G401 (cell line): ENCODE data around the gene PASK. TPM values are rescaled to one million over a fixed set of nuclear protein-coding genes. Genes with fewer than 3 reads are reported as not detected.

Experiments
- DNase-seq: peaks from one replicate; pipeline ENCODE4 v3.0.0-alpha.2; 2015; ENCODE audit warnings: low spot score
- in situ Hi-C: cut with HindIII; loops from 2 replicates; pipeline ENCODE4 v1.10.0; 2016; ENCODE audit warnings: low sequenced_read_pairs, mixed read lengths
- total RNA-seq: library from RNA; depleted of rRNA; stranded (reverse); fragments of >200 nt; shearing (Covaris generic); gene quantifications from 2 replicates; pipeline ENCODE4 v1.2.3, GENCODE V29; 2014

The PASK gene
- total RNA-seq, 1 experiment from 2014 or later, result 20.7 TPM

DNA sequence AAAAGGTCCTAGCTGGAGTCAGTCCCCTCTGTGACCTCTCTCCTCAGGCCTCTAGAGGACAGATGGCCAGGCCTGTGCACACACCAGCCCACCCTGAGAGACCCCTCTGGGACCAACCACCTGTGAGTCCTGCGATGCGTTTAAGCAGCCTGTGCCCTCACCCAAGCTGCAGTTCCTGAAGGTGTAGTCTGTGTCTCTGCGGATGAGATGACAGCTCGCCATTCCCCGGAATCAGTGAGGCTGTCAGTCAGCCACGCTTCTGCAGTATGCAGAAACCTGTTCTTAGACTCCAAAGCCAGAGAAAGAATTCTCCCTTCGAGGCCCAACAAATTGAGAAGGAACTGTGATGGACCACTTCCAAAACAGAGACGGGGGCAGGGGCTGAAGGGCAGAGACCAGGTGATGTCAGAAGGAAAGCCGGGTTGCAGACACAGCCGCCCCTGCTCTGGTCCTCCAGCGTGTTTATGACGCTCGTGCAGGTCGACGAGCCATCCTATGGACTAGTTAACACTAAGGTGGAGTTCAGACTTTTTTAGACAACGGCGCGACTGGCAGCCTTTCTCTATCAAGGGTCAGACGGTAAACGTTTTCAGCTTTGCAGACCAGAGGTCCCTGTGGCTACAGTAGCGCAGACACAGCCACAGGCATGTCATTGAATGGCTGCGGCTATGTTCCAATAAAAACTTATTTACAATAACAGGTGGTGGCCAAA lies 57.4 kb downstream of the PASK start:
- no peak for DNase-seq
- in situ Hi-C loops, result no loop called here

DNA sequence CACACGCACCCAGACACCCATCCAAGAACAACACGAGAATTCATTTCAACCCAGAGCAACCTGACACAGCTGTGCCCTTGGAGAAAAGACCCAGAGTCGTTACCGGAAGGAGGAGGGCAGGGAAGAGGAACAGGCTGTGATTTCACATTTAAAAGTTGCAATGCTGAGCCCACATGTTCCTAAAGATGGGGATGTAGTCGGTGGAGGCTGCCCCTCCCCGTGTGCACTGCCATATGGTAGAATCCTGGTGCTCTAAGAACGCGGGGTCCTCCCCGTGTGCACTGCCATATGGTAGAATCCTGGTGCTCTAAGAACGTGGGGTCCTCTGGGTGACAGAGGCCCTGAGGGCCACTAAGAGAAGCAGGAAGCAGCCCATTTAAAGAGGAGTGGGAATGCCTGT lies 58.1 kb downstream of the PASK start:
- DNase-seq, result peak; percentile 8
- in situ Hi-C loops, result no loop called here

DNA sequence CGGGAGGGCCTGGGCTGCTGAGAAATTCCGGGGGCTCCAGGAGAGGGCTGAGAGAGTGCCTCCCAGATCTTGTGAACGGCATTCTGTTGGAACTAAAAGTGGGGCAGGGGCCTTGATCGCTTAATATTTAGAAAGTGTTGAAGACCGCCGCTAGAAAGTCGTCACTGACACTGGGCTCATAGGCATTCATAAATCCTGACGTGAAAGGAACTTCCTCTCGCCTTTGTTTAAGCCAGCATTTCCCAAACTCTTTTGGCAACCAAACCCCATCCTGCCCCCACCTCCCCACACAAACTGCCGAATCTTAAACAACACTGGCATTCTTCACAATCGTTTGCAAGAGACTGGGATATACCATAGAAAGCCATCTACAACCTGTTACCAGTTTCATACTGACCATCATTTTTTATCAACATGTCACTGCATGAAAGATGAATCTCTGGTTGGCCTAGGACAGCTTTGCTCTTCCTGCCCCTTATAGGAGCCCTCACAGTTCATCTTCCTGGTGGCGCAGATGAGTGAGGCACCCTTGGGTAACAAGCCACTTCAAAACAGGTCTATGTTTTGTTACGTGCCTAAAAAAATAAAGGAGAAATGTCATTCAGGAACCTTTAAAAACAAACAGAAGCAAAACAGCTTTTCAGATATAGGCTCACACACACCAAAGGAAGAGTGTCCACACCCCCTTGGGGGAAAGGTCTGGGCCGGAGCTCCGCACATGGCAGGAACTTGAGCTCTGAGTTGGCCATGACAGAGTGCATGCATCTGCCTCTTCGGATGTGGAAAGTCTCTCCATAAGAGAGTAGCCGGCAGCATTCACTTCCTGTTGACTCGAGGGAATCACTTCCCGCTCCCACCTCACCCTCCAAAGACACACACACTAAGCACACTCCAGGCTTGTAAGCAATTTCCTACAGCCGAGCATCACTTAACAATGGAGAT lies 60.2 kb downstream of the PASK start:
- in situ Hi-C loops, result no loop called here
- no peak for DNase-seq

DNA sequence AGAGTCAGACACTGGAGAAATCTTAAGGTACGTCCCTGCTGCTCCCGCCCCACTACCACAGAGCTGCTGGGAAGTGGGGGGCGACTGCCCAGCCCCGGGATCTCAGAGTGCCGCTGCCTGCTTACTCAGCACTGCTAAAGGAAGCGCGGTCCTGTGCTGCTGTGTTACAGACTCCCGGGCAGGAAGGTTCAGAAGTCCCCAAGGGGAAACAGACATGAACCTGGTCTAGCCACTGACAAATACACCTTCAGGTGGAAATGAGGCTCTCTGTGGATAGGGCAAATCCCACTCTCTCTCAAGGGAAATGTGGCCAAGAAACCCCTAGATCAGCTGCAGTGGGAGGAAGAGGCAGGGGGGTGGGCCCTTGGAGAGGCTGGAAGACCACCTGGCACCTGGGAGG lies 60.9 kb downstream of the PASK start:
- in situ Hi-C loops, result no loop called here
- DNase-seq, result no peak

DNA sequence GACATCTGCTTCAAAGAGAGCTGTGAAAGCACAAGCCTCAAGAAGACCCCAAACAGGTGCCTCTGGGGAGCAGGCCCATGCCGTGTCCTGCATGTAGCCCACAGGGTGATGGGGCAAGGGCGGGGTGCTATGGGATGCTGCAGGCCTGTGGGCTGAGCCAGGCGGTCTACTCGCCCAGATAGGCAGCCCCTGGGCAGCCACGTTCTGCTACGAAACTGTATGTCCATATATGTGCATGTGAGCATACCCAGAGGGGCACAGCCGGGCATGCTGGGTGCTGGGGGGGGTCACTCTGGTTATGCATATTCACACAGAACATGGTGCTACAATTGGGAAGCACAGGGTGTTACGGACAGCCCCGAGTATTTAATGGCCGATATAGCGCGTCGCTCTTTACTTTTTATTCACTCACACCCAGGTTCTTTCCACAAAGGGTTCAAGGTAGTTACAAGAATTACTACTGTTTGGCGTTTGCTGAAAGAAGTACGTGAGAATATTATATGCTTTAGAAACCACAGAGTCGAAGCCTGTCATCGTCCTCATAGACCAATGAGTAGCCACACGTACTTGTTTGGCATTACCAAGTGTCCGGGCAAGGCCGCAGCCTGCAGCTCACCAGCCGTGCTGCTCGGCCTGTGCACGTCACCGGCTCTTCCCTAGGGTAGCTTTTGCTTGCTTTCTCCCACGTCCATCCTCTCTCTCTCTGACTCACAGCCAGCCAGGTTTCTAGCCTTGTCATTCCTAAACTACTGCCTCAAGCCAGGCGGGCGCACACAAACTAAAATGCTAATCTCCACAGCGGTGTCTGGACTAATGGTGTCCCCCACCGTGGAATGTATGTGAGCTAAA lies 61.6 kb downstream of the PASK start:
- no peak for DNase-seq

DNA sequence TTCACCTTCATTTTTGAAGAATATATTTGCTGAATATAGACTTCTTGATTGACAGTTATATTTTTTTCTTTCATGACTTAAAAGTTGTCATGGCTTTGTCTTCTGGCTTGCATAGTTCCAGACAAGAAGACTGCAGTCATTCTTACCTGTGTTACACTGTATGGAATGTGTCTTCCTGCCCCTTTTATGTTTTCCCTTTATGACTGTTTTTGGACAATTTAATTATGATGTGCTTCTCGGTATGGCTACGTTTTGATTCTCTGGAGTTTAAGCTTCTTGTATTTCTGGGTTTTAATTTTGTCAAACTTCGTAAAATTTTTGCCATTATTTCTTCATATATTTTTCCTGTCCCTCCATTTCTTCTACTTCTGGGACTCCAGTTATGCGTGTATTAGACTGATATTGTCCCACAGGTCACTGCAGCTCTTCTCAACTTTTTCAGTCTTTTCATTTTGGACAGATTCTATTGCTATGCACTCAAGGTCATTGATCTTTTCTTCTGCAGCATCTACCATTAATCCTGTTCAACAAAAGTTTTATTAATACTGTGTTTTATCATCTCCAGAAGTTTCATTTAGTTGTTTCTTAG lies 64.3 kb downstream of the PASK start:
- in situ Hi-C loops, result loop anchor here (5.0 kb wide), 1 partner anchor 122 kb away; no protein-coding TSS in a partner anchor
- no peak for DNase-seq

More for the DNA sequence above, 61.6 kb downstream of the PASK start:
- in situ Hi-C loops, result no loop called here

DNA sequence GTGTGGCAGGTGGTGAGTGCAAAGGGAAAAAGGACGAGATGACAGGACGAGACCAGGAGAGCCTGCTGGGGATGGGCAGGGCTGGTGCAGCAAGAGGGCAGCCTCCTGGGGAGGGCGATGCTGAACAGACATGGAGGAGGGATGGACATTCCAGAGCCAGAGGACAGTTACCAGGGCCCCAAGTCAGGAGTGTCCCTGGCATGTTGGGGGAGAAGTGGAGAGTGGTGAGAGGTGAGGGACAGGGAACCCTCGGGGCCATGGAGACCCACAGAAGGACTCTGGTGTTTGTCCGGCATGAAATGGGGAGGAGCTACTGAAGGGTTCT lies 66.2 kb downstream of the PASK start:
- in situ Hi-C loops, result loop anchor here (5.0 kb wide), 1 partner anchor 124 kb away; no protein-coding TSS in a partner anchor
- no peak for DNase-seq

DNA sequence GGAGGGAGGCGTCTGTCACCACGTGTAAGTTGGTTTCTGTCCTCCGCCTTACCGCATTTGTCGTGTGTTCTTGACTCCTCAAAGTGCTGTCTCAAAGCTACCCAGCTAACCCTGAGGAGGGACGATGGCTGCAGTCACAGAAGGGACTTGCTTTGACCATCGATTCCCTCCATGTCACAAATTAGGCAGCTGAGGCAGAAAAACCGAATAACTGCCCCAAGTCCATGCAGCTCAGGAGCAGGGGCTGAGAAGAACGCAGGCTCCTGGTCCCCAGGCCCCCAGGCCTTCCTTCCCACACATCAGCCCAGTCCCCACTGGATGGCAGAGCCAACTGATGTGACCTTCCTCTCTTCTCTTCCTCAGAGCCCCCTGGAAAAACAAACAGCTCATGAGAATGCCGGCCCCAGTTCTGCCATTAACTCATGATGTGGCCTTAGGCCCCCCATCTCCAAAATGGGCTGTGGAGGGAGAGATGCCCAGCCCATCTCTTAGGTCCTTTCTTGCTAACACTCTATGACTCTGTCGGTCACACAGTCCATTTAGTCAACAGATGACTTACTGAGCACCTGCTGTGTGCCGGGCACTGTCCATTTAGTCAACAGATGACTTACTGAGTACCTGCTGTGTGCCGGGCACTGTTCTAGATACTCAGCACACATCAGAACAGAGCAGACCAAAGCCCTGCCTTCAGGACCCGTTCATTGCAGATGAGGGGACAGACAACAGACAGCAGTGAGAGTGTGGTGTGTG lies 66.8 kb downstream of the PASK start:
- in situ Hi-C loops, result loop anchor here (5.0 kb wide), 1 partner anchor 125 kb away; no protein-coding TSS in a partner anchor

DNA sequence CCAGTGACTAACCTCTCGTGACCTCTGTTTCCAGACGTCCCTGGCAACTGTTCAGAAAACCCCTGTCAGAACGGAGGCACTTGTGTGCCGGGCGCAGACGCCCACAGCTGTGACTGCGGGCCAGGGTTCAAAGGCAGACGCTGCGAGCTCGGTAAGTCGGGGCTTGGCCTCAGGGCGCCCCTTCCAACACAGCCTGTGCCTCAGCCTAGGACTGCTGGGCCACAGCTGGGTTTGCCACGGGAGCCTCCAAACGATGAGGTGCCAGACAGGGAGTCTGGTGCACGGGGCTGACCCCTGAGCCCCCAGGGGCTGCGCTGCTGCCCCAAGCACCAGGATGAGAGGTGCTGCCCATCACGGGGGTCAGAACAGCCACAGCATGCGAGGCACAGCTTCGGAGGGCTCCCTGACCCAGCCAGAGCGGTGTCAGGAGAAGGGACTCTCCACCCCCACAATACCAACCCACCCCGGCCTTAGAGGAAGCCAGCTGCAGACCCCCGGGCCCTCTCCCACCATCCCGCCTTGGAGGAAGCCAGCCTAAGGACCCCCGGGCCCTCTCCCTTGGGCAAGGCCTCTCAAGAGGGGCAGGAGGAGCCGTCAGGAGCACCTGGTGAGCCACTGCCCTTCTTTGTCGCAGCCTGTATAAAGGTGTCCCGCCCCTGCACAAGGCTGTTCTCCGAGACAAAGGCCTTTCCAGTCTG lies 67.5 kb downstream of the PASK start:
- DNase-seq, result peak; percentile 4

More for the DNA sequence above, 66.8 kb downstream of the PASK start:
- DNase-seq, result peak; percentile 93

DNA sequence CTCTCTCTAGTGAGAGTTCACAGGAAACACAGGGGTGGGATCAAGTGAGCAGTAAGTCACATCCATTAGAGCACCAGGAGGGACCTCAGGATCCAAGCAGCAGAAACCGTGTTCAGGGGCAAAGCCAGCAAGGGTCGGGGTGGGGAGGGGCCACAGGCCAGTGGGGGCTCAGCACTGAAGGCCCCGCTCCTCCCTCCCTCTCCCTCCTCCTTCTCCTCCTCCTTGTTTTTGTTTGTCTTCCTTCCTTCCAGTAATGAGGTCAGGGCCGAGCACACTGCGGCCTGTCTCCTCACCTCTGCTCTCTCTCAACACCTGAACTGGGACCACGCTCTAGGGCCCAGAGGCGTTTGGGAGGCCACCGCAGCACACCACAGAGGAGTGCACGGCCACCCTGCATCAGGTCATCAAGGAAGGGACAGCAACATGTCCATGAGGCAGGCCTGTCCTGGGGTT lies 68.1 kb downstream of the PASK start:
- in situ Hi-C loops, result loop anchor here (5.0 kb wide), 1 partner anchor 126 kb away; no protein-coding TSS in a partner anchor
- no peak for DNase-seq

More for the DNA sequence above, 67.5 kb downstream of the PASK start:
- in situ Hi-C loops, result loop anchor here (5.0 kb wide), 1 partner anchor 126 kb away; no protein-coding TSS in a partner anchor

DNA sequence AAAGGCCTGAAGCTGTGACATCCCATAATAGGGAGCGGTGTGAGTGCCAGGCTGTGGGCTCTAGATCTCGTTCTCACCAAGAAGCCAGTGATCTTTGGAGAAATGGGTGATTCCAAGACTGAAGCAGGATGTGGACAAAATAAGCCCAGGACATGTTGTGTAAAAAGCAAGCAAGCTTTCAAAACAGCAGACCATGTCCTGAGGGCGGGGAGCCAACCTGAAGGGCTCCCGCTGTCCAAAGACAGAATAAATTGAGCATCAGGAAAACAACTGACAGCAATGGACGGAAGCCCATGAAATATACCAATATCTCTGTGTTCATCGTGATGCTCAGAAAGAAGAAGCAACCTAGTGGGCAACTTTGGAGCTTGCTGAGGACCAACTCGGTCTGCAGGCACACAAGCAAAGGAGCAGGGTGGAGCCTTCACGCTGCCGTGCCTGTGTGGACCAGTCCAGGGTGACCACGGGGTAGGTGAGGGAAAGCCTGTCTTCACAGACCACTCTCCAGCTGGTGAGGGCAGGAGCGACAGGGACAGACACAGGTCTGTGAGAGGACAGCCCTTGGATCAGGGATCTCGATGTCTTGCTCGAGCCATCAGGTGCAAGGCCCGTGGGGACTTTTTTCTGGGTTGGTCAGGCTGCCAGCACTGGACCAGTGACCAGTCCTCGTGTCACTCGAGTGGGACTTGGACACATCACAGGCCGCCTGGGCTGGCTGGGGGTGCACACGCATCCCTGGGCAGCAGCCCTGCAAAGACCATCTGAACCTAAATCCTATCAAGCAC lies 68.7 kb downstream of the PASK start:
- peak; percentile 43 for DNase-seq
- in situ Hi-C loops, result loop anchor here (5.0 kb wide), 1 partner anchor 127 kb away; no protein-coding TSS in a partner anchor

DNA sequence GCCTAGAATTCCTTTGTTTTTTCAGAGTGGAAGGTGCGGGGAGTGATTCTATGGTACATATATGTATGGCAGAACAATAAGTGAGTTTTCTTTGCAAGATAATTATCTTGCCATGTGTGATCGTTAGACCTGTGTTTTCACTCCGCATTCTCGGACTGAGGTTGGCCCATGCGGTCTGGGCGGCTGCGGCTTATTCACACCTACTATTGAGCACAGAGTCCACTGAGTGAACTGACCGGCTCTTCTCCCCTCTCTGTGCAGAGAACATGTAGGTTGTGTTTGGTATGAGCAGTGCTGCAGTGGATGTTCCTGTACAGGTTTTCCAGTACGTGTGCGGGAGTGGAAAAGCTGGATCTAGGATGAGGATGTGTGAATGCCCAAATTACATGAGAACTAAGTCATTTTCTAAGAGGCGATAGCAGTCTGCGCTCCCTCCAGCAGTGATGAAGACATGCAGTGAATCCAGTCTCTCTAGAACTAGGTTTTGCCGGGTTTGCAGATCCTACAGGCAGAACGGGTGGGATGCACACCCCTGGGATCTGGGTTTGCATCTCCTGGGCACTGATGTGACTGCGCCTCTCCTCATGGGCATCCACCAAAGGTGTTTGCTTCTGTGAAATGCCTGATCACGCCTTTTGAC lies 74.3 kb downstream of the PASK start:
- in situ Hi-C loops, result no loop called here
- DNase-seq, result no peak

DNA sequence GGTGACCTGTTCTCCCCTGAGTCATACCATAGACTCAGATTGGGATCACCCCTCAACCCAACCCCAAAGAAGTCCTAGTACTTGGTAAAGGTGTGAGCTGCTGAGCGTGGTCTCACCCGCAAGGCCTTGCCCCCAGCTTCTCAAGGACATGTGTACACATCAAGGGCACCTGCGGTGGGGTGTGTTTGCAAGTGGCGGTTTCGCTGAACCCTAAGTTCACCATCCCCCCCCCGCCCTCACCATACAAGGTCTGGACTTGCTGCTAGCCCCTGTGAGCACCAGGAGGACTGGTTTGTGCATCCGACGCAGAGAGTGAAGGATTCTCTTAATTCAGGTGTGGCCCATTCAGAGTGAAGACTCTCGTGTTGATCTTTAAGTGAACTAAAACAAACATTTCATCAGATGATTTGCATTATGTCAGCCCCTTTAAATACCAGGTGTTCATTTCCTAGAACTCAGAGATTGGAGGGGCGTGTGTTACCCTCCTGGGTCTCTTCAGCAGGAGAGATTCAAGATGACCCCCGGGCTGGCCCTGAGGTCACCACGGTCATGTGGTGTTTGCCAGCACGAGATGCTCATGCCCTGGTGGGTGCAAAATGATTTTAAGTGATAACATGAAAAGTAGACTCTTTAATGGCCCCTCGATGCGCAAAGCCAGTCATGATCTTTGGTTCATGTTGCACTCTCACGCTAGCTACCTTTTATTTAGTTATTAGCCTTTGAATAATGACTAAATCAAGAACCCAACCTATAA lies 75.0 kb downstream of the PASK start:
- no peak for DNase-seq
- in situ Hi-C loops, result no loop called here

DNA sequence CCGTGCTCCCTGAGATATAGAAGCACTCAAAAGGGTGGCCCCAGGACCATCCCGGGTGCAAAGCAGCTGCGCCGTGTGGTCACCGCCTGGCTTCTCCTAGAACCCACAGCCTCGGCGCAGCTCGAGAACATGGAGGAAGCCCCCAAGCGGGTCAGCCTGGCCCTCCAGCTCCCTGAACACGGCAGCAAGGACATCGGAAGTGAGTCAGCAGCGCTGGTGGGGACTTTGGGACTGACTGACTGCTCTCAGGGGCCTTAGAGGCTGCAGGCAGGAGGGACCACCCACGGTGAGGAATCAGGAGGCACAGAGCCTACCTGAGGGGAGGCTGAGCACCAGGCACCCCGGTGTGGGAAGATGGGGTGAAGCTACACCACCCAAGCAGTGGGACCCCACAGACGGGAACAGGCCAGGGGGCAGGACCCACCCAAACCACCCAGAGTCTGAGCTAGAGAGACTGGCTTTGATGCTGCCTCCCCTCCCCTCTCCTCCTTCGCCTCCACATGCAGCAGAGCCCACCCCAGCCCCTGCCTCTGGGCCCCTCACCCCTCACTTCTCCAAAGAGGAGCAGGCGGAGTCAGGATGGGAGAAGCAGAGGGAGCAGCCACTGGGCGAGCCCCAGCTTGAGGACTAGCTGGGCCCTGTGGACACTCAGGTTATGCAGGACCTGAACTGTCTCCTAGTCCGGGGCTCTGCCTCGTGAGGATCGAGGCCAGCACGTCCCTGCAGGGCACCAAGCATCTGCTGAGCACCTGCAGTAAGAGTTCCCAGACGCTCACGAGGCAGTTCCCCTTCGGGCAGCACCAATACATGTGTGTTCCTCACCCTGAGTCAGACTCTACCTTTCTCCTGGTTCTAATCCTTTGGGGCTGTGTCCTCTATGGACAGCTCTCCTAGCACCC lies 75.9 kb downstream of the PASK start:
- in situ Hi-C loops, result no loop called here
- DNase-seq, result no peak
